ENCODE measurements around the gene TMEM238.
A peak's percentile ranks its signal among the peaks of the same experiment; 100 is the strongest.
"Not testable (repeated sequence)": the region's sequence is repeated elsewhere in the genome, so short reads cannot be mapped to it uniquely, and the experiment has no call there.

Gene TMEM238

GRCh38 chr19:55339889-55340783 is 44.0 kb downstream of the TMEM238 start:
- DNase-seq (ENCODE audit: low read depth in 2 of 2): no peak

GRCh38 chr19:55339105-55339888 is 44.8 kb downstream of the TMEM238 start, which contains the start of gene KMT5C:
Gene KMT5C (plus strand): TSS chr19:55339876. CDS start chr19:55341937, 2,061 bp downstream.
- peak; percentile 100 for DNase-seq (ENCODE audit: low read depth in 2 of 2)

GRCh38 chr19:55336101-55336500 is 48.0 kb downstream of the TMEM238 start:
- DNase-seq (ENCODE audit: low read depth in 2 of 2): no peak

- DNase-seq (ENCODE audit: low read depth in 2 of 2): no peak
These were observed 50.2 kb downstream of the TMEM238 start for GRCh38 chr19:55333870-55334269.

GRCh38 chr19:55329791-55330190 is 54.3 kb downstream of the TMEM238 start:
- not testable (repeated sequence) for DNase-seq (ENCODE audit: low read depth in 2 of 2)
